Measurements from ENCODE around the gene AP3S2. TPM values are rescaled to one million over a fixed set of nuclear protein-coding genes. Genes with fewer than 3 reads are reported as not detected.

AP3S2 gene
- total and polyA plus RNA-seq, 2 of the 4 experiments (the other 2 are of a cell fraction): 12.6 to 34.1 TPM

DNA sequence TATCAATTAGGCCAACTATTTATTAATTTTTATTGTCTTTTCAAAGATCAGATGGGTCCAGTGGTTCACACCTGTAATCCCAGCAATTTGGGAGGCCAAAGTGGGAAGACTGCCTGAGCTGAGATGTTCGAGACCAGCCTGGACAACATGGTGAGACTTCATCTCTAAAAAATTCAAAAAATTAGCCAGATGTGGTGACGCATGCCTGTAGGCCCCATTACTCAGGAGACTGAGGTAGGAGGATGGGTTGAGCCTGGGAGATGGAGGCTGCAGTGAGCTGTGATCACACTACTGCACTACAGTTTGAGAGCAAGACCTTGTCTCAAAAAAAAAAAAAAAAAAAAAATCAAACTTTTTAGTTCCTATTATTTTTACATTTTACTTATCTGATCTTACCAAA lies 8.2 kb downstream of the AP3S2 start:
- in situ Hi-C loops (cut with MboI; ENCODE audit: low sequenced_read_pairs) (no loop called here), intact Hi-C loops (cut with micrococcal nuclease) (no loop called here), dilution Hi-C loops (cut with HindIII; ENCODE audit: low sequenced_read_pairs, unreplicated experiment) (no loop called here)
- no peak overlapping the region for H2BK120ac ChIP-seq (ENCODE audit: low read depth, low read length)
- H2AK5ac ChIP-seq (ENCODE audit: low read depth, low read length): no peak overlapping the region
- H4K20me1 ChIP-seq (ENCODE audit: insufficient read depth, low read length): no peaks in the 10 kb centered on the region
- H4K8ac ChIP-seq (ENCODE audit: low read depth in 2 of 2, low read length in 2 of 2): no peak overlapping the region
- no peak overlapping the region for H3K9ac ChIP-seq (ENCODE audit: low read depth, low read length)
- no peaks in the 10 kb centered on the region for H3K4me1 ChIP-seq (ENCODE audit: control insufficient read depth, insufficient read depth, low read length)
- peaks cover 5 to 8% of the 10 kb centered on the region in 2 experiments; a peak in 3 of 4 replicates for H3K79me1 ChIP-seq (ENCODE audit: low read depth in 1 of 2, low read length in 2 of 2)
- H3K56ac ChIP-seq (ENCODE audit: extremely low read depth, insufficient read depth, low read length): no peak overlapping the region
- H3K9me1 ChIP-seq (ENCODE audit: insufficient read depth, low read length): no peaks in the 10 kb centered on the region
- no peak overlapping the region for H3K14ac ChIP-seq (replicated peaks; ENCODE audit: low read depth, low read length)
- no peak overlapping the region for H3K23ac ChIP-seq (ENCODE audit: low read depth, low read length)
- no peak for TF ChIP-seq RCOR1 (IDR thresholded peaks at IDR 0.05; ENCODE audit: insufficient replicate concordance, low read length)
- no peak for TF ChIP-seq MAFK (IDR thresholded peaks at IDR 0.05; ENCODE audit: low read depth, low read length)
- no peak for TF ChIP-seq BHLHE40 (IDR thresholded peaks at IDR 0.05; ENCODE audit: low read depth, low read length)
- TF ChIP-seq RAD21 (IDR thresholded peaks at IDR 0.05; ENCODE audit: low read length): no peak
- TF ChIP-seq ELK1 (IDR thresholded peaks at IDR 0.05; ENCODE audit: borderline replicate concordance, low read depth, low read length): no peak
- TF ChIP-seq POLR2A (IDR thresholded peaks at IDR 0.05; ENCODE audit: low read depth, low read length): no peak
- TF ChIP-seq CHD1 (IDR thresholded peaks at IDR 0.05; ENCODE audit: low read depth, low read length): no peak
- no peak for TF ChIP-seq NFE2L2 (IDR thresholded peaks at IDR 0.05; ENCODE audit: low read depth, low read length)
- no peak for TF ChIP-seq SMC3 (IDR thresholded peaks at IDR 0.05; ENCODE audit: low read depth, low read length)
- TF ChIP-seq CEBPB (IDR thresholded peaks at IDR 0.05; ENCODE audit: low read depth, low read length): no peak
- no peak for TF ChIP-seq MXI1 (IDR thresholded peaks at IDR 0.05; ENCODE audit: borderline replicate concordance, low read depth, low read length)
- TF ChIP-seq USF2 (IDR thresholded peaks at IDR 0.05; ENCODE audit: low read depth, low read length): no peak
- TF ChIP-seq FOS (IDR thresholded peaks at IDR 0.05; ENCODE audit: low read depth, low read length): no peak
- TF ChIP-seq, protein P1, sequence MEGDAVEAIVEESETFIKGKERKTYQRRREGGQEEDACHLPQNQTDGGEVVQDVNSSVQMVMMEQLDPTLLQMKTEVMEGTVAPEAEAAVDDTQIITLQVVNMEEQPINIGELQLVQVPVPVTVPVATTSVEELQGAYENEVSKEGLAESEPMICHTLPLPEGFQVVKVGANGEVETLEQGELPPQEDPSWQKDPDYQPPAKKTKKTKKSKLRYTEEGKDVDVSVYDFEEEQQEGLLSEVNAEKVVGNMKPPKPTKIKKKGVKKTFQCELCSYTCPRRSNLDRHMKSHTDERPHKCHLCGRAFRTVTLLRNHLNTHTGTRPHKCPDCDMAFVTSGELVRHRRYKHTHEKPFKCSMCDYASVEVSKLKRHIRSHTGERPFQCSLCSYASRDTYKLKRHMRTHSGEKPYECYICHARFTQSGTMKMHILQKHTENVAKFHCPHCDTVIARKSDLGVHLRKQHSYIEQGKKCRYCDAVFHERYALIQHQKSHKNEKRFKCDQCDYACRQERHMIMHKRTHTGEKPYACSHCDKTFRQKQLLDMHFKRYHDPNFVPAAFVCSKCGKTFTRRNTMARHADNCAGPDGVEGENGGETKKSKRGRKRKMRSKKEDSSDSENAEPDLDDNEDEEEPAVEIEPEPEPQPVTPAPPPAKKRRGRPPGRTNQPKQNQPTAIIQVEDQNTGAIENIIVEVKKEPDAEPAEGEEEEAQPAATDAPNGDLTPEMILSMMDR (conservative IDR thresholded peaks at IDR 0.05; ENCODE audit: low read depth, low read length): no peak
- no peak for TF ChIP-seq RFX5 (IDR thresholded peaks at IDR 0.05; ENCODE audit: low read depth, low read length)
- no peak for TF ChIP-seq MAZ (IDR thresholded peaks at IDR 0.05; ENCODE audit: borderline replicate concordance, low read depth, low read length)
- no peak overlapping the region for H2BK15ac ChIP-seq (ENCODE audit: low read depth, low read length)
- H3K27ac ChIP-seq (ENCODE audit: insufficient read depth, low read length): no peak overlapping the region
- ChIA-PET CTCF (interaction anchor here (1.1 to 1.9 kb wide), 2 partner anchors 8 to 11 kb away, joined by 3 to 6 read pairs; no protein-coding TSS in a partner anchor), POLR2A (ENCODE audit: unreplicated experiment) (no interaction called here)
- no peak overlapping the region for H3K18ac ChIP-seq (ENCODE audit: low read depth, low read length)
- no peak overlapping the region for H4K5ac ChIP-seq (ENCODE audit: low read depth, low read length)
- no CpG with 5 or more reads among the region's 2 CpGs for WGBS, 2 experiments (ENCODE audit: extremely low coverage in 2 of 2, insufficient read length in 1 of 2)
- H2AFZ ChIP-seq (replicated peaks; ENCODE audit: low read length, poor library complexity): no peak overlapping the region
- no TSS peak for BruUV-seq (replicated peaks)
- H2BK5ac ChIP-seq (ENCODE audit: low read depth, low read length, poor library complexity, severe bottlenecking): no peak overlapping the region
- H3K4me2 ChIP-seq (ENCODE audit: low read depth, low read length): no peak overlapping the region
- no peaks in the 10 kb centered on the region for H3K9me3 ChIP-seq (ENCODE audit: control insufficient read depth, insufficient read depth, low read length)
- no peak overlapping the region for H3K4ac ChIP-seq (ENCODE audit: low read depth, low read length)
- H3K27me3 ChIP-seq (ENCODE audit: control insufficient read depth, insufficient read depth, low read length): no peaks in the 10 kb centered on the region
- no peak overlapping the region for H3K4me3 ChIP-seq (ENCODE audit: insufficient read depth, low read depth, low read length)
- DNase-seq (no peak), ATAC-seq (ENCODE audit: low read depth) (no peak)
- peaks cover 26% of the 10 kb centered on the region for H3K36me3 ChIP-seq (ENCODE audit: control insufficient read depth, insufficient read depth, low read length)
- H4K91ac ChIP-seq (ENCODE audit: insufficient read depth, low read depth, low read length): no peak overlapping the region
- H2AK9ac ChIP-seq (replicated peaks; ENCODE audit: low read depth, low read length, poor library complexity): no peak overlapping the region
- H2BK20ac ChIP-seq (ENCODE audit: low read depth, low read length): no peak overlapping the region
